ENCODE measurements around the gene PRR5.

PRR5 gene

DNA sequence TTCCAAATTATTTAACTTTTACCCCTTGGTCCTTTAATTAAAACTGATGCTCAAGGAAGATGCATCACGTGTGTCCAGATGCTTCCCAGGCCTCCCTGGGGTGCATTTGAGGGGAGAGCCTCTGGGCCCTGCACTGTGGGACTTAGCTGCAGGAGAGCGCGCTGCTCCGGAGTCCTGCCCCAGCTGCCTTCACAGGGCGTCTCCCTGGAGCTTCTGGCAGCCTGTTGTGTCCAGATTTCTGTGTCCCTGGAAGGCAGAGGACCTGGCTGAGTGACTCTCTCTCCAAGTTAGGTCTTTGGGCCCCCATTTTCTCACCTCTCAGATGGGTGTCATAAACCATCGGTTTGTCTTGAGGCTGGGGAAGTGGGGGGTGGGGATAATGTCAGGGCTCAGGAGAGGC lies 53.4 kb downstream of the PRR5 start:
- no peak for DNase-seq (ENCODE audit: low read depth, low spot score)

GRCh38 chr22:44755956-44756361 lies 54.0 kb downstream of the PRR5 start:
- no peak for DNase-seq (ENCODE audit: low read depth, low spot score)

- no peak for DNase-seq (ENCODE audit: low read depth, low spot score)
These were observed 56.5 kb downstream of the PRR5 start for GRCh38 chr22:44758344-44758973.

DNA sequence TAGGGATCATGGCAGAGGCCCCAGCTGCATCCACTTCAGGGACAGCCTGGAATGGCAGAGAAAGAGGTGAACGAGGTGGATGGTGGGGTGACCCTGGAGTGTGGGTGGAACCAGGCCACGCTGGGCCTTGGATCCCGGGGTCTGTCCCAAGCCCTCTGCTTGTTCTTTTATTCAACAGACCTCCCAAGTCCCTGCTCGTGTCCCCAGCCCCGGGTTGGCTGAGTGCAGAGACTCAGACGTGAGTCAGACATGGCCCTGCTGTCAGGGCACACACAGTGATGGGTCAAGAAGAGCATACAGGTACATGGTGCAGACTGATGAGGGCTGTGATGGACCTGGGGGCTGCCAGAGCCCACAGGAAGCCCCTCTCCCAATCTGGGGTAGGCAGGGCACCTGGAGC lies 57.0 kb downstream of the PRR5 start:
- DNase-seq (ENCODE audit: low read depth, low spot score): no peak

DNA sequence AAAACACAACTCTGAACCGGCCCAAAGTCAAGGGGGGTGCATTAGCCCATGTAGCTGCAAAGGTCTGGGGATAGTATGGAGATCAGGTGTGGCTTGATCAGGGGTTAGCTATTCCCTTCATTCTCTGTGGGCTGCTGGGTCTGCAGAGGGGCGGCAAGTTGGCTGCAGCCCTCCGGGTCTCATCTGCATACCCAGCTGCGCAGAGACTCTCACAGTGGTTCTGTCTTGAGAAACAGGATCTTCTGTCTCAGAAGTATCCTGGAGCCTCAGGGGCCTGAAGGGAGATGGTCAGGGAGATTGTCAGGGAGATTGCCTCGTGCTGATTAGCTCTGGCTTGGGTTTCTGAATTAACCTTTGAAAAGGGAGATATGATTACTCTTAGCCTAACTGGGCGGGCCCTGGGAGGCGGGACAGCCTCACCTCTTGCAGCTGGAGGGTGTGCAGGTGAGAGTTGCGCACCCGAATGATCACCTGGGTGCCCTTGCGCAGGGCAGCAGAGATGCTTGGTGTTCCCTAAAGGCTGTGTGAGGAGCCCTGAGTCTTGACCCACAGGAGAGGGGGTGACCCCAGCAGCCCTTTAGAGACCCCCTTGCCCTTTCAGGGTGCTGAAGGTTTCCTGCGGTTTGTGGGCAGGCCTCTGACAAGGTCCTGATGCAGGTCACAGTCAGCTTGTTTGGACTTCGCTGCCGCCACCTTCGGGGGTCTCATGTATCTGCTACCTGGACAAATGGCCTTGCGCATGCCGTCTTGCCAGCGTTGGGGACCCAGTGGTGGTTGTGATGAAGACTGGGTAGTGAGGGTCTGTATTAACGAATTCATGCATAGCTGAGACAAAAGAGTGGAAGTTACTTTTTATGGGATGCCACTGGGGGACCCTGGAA lies 57.7 kb downstream of the PRR5 start:
- DNase-seq (ENCODE audit: low read depth, low spot score): no peak

- DNase-seq (ENCODE audit: low read depth, low spot score): no peak
These were observed 58.5 kb downstream of the PRR5 start for GRCh38 chr22:44760476-44760875.

DNA sequence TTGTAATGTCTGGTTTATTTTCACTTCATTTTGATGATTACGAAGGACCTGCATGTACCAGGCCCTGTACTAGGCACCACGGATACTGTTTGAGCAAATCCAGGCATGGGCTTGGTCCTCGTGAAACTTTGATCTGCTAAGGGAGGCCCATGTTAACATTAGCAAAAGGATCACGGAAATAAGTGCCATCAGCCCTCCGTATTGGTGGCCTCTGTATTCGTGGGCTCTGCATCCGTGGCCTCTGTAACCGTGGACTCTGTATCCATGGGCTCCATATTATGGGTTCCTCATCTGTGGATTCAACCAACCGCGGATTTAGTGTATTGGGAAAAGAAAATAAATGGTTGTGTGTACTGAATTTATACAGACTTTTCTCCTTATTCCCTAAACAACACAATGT lies 59.0 kb downstream of the PRR5 start:
- no peak for DNase-seq (ENCODE audit: low read depth, low spot score)

DNA sequence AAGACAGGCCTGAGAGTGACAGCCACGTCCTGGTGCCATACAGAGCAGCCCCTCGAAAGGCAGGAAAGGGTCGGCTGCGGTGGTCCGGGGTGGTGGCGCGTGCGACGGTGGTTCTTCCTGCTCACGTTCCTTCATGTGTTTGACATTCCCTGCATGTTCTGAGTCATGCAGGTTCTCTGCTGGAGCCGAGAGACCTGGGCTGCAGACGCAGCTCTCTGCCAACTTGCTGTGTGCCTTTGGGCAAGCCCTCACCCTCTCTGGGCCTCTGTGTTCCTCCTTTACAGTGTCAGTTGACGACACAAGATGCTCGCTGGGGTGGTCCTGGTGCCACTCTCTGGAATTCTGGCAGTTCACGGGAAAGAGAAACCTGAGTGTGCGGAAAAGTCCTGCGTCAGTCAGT lies 62.4 kb downstream of the PRR5 start:
- no peak for DNase-seq (ENCODE audit: low read depth, low spot score)

GRCh38 chr22:44764974-44765373 lies 63.0 kb downstream of the PRR5 start:
- DNase-seq (ENCODE audit: low read depth, low spot score): no peak

DNA sequence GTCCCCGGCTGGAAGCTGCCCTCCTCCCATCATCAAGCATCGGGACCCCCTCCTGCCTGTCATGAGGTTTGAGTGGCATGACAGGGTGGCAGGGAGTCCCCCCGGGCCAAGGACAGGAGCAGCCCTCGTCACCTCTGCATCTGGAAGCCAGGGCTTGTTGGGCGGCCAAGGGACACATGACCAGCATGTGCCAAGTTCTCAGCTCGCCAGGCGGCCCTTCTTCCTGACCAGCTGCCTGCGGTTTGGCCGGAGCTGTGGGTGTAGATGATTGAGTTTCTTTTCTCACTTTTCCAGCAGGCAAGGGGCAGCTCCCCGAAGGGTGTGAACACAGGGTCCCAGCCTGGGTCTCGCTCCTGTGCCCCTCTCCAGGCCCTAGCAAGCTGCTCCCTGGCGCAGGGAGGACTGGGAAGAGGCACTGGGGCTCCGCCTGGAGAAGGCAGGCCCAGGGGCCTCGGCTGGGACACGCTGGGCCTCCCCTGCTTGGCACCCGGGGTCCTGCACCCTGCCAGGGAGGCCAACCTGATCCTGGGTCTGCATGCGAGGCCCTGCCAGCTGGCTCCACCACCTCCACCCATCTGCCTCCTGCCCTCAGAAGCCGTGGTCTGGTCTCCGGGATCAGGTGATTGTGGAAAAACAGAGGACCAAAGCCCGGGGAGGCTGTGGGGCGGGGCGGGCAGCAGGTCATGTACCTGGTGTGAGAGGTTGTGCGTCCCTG lies 63.7 kb downstream of the PRR5 start:
- DNase-seq (ENCODE audit: low read depth, low spot score): no peak

GRCh38 chr22:44773082-44773481 lies 71.1 kb downstream of the PRR5 start:
- DNase-seq (ENCODE audit: low read depth, low spot score): no peak

DNA sequence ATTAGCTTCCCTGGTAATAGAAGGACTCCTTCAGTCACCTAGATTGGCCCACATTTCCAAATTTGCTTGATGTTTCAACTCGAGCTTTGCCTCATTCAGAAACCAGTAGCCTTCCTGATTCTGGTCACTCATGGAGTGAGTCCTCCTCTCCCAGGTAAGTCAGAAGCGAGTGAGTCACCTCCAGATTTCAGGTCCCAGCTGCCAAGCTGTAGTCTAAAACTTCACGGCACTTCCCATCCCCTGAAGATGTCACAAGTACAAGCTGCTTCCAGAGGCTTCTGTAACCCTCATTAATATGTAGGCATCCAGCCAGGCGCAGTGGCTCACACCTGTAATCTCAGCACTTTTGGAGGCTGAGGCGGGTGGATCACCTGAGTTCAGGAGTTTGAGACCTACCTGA lies 73.9 kb downstream of the PRR5 start:
- DNase-seq (ENCODE audit: low read depth, low spot score): no peak

- DNase-seq (ENCODE audit: low read depth, low spot score): no peak
These were observed 74.8 kb downstream of the PRR5 start for GRCh38 chr22:44776605-44777363.

GRCh38 chr22:44777364-44777755 lies 75.4 kb downstream of the PRR5 start:
- DNase-seq (ENCODE audit: low read depth, low spot score): no peak

GRCh38 chr22:44780876-44781449 lies 79.0 kb downstream of the PRR5 start:
- DNase-seq (ENCODE audit: low read depth, low spot score): no peak

GRCh38 chr22:44782363-44782963 lies 80.5 kb downstream of the PRR5 start:
- DNase-seq (ENCODE audit: low read depth, low spot score): no peak

- no peak for DNase-seq (ENCODE audit: low read depth, low spot score)
These were observed 81.1 kb downstream of the PRR5 start for GRCh38 chr22:44783091-44783490.

- no peak for DNase-seq (ENCODE audit: low read depth, low spot score)
These were observed 81.6 kb downstream of the PRR5 start for GRCh38 chr22:44783581-44783980.

- DNase-seq (ENCODE audit: low read depth, low spot score): no peak
These were observed 84.1 kb downstream of the PRR5 start for GRCh38 chr22:44786136-44786535.

DNA sequence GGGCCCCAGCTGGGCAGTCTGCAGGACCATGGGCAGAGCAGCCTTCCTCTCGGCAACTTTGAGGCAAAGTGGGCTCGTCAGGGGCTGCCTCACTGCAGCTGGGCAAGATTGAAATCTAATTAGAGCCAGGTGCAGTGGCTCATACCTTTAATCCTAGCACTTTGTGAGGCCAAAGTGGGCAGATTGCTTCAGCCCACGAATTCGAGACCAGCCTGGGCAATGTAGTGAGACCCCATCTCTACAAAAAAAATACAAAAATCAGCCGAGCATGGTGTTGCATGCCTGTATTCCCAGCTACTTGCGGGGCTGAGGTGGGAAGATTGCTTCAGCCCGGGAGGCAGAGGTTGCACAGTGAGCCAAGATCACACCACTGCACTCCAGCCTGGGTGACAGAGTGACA lies 84.6 kb downstream of the PRR5 start:
- no peak for DNase-seq (ENCODE audit: low read depth, low spot score)

Measured in brain pericyte (primary cell).